Fibroblast of skin of left quadriceps (primary cell): ENCODE data around the gene ATP11B.
A peak's percentile ranks its signal among the peaks of the same experiment; 100 is the strongest.
"Not testable (repeated sequence)": the region's sequence is repeated elsewhere in the genome, so short reads cannot be mapped to it uniquely, and the experiment has no call there.

Source experiments
- DNase-seq, 2 experiments: peaks; one replicate each; pipeline ENCODE4 v3.0.0-alpha.2; 2013; ENCODE audit warnings: low read depth in 2 of 2

ATP11B gene

GRCh38 chr3:182829761-182830405 lies 36.6 kb downstream of the ATP11B start:
- DNase-seq = no peak

- DNase-seq = peak in 1 of 2 experiments; percentile 5
These were observed 44.7 kb downstream of the ATP11B start for GRCh38 chr3:182837855-182838454.

- no peak for DNase-seq
These were observed 50.2 kb downstream of the ATP11B start for GRCh38 chr3:182843478-182843877.

GRCh38 chr3:182848906-182849305 lies 55.6 kb downstream of the ATP11B start:
- DNase-seq = no peak

GRCh38 chr3:182855076-182855475 lies 61.8 kb downstream of the ATP11B start:
- no peak for DNase-seq

GRCh38 chr3:182861348-182861747 lies 68.0 kb downstream of the ATP11B start:
- DNase-seq = no peak

GRCh38 chr3:182862159-182862860 lies 69.0 kb downstream of the ATP11B start:
- no peak for DNase-seq

- DNase-seq = no peak
These were observed 75.8 kb downstream of the ATP11B start for GRCh38 chr3:182869059-182869458.

GRCh38 chr3:182870917-182871316 lies 77.6 kb downstream of the ATP11B start:
- DNase-seq = not testable (repeated sequence)

- no peak for DNase-seq
These were observed 85.8 kb downstream of the ATP11B start for GRCh38 chr3:182879031-182879611.

- no peak for DNase-seq
These were observed 93.2 kb downstream of the ATP11B start for GRCh38 chr3:182886497-182886896.

- no peak for DNase-seq
These were observed 96.8 kb downstream of the ATP11B start for GRCh38 chr3:182889948-182890629.

- DNase-seq = no peak
These were observed 98.1 kb downstream of the ATP11B start for GRCh38 chr3:182891364-182891763.

GRCh38 chr3:182892226-182892625 lies 98.9 kb downstream of the ATP11B start:
- no peak for DNase-seq

GRCh38 chr3:182895513-182896112 lies 102.3 kb downstream of the ATP11B start:
- DNase-seq = no peak

- no peak for DNase-seq
These were observed 103.2 kb downstream of the ATP11B start for GRCh38 chr3:182896553-182896952.

GRCh38 chr3:182902236-182902635 lies 108.9 kb downstream of the ATP11B start:
- no peak for DNase-seq

- no peak for DNase-seq
These were observed 110.9 kb downstream of the ATP11B start for GRCh38 chr3:182904164-182904563.

- DNase-seq = no peak
These were observed 112.3 kb downstream of the ATP11B start for GRCh38 chr3:182905623-182906022.

GRCh38 chr3:182906036-182906435 lies 112.7 kb downstream of the ATP11B start:
- no peak for DNase-seq

GRCh38 chr3:182908471-182908870 lies 115.2 kb downstream of the ATP11B start:
- no peak for DNase-seq
